ENCODE results near the gene NRG3.
"Not testable (repeated sequence)": the region's sequence is repeated elsewhere in the genome, so short reads cannot be mapped to it uniquely, and the experiment has no call there.

NRG3 gene

GRCh38 chr10:82942286-82943099, 1067.5 kb downstream of the NRG3 start:
- DNase-seq = no peak

GRCh38 chr10:82943142-82943541, 1068.1 kb downstream of the NRG3 start:
- DNase-seq = no peak

- DNase-seq = no peak
Observed at GRCh38 chr10:82949816-82950575, 1075.0 kb downstream of the NRG3 start.

GRCh38 chr10:82953331-82953730, 1078.3 kb downstream of the NRG3 start:
- no peak for DNase-seq

GRCh38 chr10:82953909-82954308, 1078.9 kb downstream of the NRG3 start:
- no peak for DNase-seq

- not testable (repeated sequence) for DNase-seq
Observed at GRCh38 chr10:82960421-82961060, 1085.5 kb downstream of the NRG3 start.

GRCh38 chr10:82961864-82962263, 1086.9 kb downstream of the NRG3 start:
- DNase-seq = no peak

GRCh38 chr10:82966130-82966529, 1091.1 kb downstream of the NRG3 start:
- no peak for DNase-seq

GRCh38 chr10:82968533-82968932, 1093.5 kb downstream of the NRG3 start:
- no peak for DNase-seq

- no peak for DNase-seq
Observed at GRCh38 chr10:82969405-82969804, 1094.4 kb downstream of the NRG3 start.

GRCh38 chr10:82980321-82980720, 1105.3 kb downstream of the NRG3 start:
- DNase-seq = no peak

GRCh38 chr10:82981137-82981723, 1106.2 kb downstream of the NRG3 start:
- DNase-seq = no peak

GRCh38 chr10:82982110-82982608, 1107.2 kb downstream of the NRG3 start:
- peak; percentile 63 for DNase-seq

- DNase-seq = no peak
Observed at GRCh38 chr10:82986216-82986615, 1111.2 kb downstream of the NRG3 start.

GRCh38 chr10:83006479-83006878, 1131.5 kb downstream of the NRG3 start:
- not testable (repeated sequence) for DNase-seq

GRCh38 chr10:83007510-83007909, 1132.5 kb downstream of the NRG3 start:
- no peak for DNase-seq

- DNase-seq = peak; percentile 93
Observed at GRCh38 chr10:83012866-83013265, 1137.9 kb downstream of the NRG3 start.

GRCh38 chr10:83017076-83017867, 1142.3 kb downstream of the NRG3 start:
- no peak for DNase-seq

- DNase-seq = no peak
Observed at GRCh38 chr10:83023662-83024061, 1148.7 kb downstream of the NRG3 start.

Measured in islet precursor cell (in vitro differentiated cells).